GM12878 (cell line): ENCODE results near the gene ITPKB. TPM values are rescaled to one million over a fixed set of nuclear protein-coding genes. Genes with fewer than 3 reads are reported as not detected.

Experiments
- ASH2L ChIP-seq: fragments of 300-600, 200-600 bp; sonication (generic); IDR thresholded peaks from 2 replicates; pipeline ENCODE4 v1.6.1; 2017; ENCODE audit warnings: low read depth, mild to moderate bottlenecking, borderline replicate concordance
- CHD2 ChIP-seq: IDR thresholded peaks from 2 replicates; pipeline ENCODE4 v1.6.1; 2011; ENCODE audit warnings: low read depth, low read length, improper control_type of control experiment, borderline replicate concordance
- HDAC6 ChIP-seq: fragments of 200-600 bp; sonication (generic); IDR thresholded peaks from one replicate; pipeline ENCODE4 v1.8.0; 2017; ENCODE audit warnings: antibody characterized with exemption; ENCODE audit not compliant: unreplicated experiment
- NBN ChIP-seq: fragments of 450-650 bp; IDR thresholded peaks from 2 replicates; pipeline ENCODE4 v1.6.1; 2016
- NFYA ChIP-seq: IDR thresholded peaks from 2 replicates; pipeline ENCODE4 v1.6.1; 2011; ENCODE audit warnings: low read depth, mild to moderate bottlenecking, low read length, improper control_type of control experiment, borderline replicate concordance
- POLR2A ChIP-seq: IDR thresholded peaks from 2 replicates; pipeline ENCODE4 v1.6.1; 2011; ENCODE audit warnings: low read depth, mild to moderate bottlenecking, low read length
- RELA ChIP-seq: fragments of 450-650 bp; IDR thresholded peaks from 2 replicates; pipeline ENCODE4 v1.8.0; 2014; ENCODE audit warnings: borderline replicate concordance; ENCODE audit not compliant: partially characterized antibody
- SP1 ChIP-seq: IDR thresholded peaks from one replicate; pipeline ENCODE4 v1.6.1; 2011; ENCODE audit warnings: low read depth, low read length
- SPI1 ChIP-seq: IDR thresholded peaks from 2 replicates; pipeline ENCODE4 v1.6.1; 2011; ENCODE audit warnings: low read depth, mild to moderate bottlenecking, low read length, moderate library complexity, borderline replicate concordance; ENCODE audit not compliant: insufficient read depth
- TCF12 ChIP-seq: IDR thresholded peaks from 2 replicates; pipeline ENCODE4 v1.6.1; 2011; ENCODE audit warnings: low read depth, mild to moderate bottlenecking, low read length
- polyA plus RNA-seq, 11 experiments: library from polyadenylated mRNA; depleted of rRNA in 4 of 11; unstranded in 6 of 11; stranded (reverse) in 5 of 11; fragments of >200 nt; fragmentation: Nextera tagmentation in 4 of 11; fragmentation: Illumina TruSeq in 1 of 11; extraction: Ambion mirVana in 4 of 11; extraction: Trizol in 1 of 11; gene quantifications; 1 replicate in 1 of 11; 2 replicates in 10 of 11; pipeline versions ENCODE4 v1.2.1 to v1.2.3, GENCODE V29; 2011 to 2016; ENCODE audit warnings: inconsistent platforms in 2 of 11, missing spikeins in 2 of 11, low read depth in 1 of 11
- total RNA-seq, 4 experiments: library from RNA; depleted of rRNA in 3 of 4; stranded (reverse); fragments of >200 nt in 3 of 4; fragmentation: Illumina TruSeq in 1 of 4; extraction: Trizol in 1 of 4; gene quantifications; 2 replicates each; pipeline versions ENCODE4 v1.2.1 to v1.2.3, GENCODE V29; 2013 to 2021
- TF ChIP-seq, protein P1 (sequence below): IDR thresholded peaks from 2 replicates; pipeline ENCODE4 v1.6.1; 2012; ENCODE audit warnings: improper control_type of control experiment, low read depth, low read length; ENCODE audit not compliant: insufficient replicate concordance
- TF ChIP-seq, protein P2 (sequence below): fragments of 450-650 bp; IDR thresholded peaks from 2 replicates; pipeline ENCODE4 v1.6.1; 2016; ENCODE audit warnings: mild to moderate bottlenecking
- TF ChIP-seq, protein P3 (sequence below): fragments of 450-650 bp; formaldehyde crosslinking; IDR thresholded peaks from 2 replicates; pipeline ENCODE4 v1.4.0; 2022; ENCODE audit warnings: mild to moderate bottlenecking, moderate library complexity
- TF ChIP-seq, protein P4 (sequence below): fragments of 450-650 bp; IDR thresholded peaks from 2 replicates; pipeline ENCODE4 v1.6.1; 2017; ENCODE audit warnings: low read depth, mild to moderate bottlenecking, moderate library complexity
- TF ChIP-seq, protein P5 (sequence below): fragments of 450-650 bp; IDR thresholded peaks from 2 replicates; pipeline ENCODE4 v1.6.1; 2017; ENCODE audit warnings: mild to moderate bottlenecking, moderate library complexity

ITPKB gene
- total and polyA plus RNA-seq, 10 of the 15 experiments (the other 5 are each of a cell fraction or from before 2014, with no cell fraction given) = 1.3 to 38.7 (median 12.9) TPM

DNA sequence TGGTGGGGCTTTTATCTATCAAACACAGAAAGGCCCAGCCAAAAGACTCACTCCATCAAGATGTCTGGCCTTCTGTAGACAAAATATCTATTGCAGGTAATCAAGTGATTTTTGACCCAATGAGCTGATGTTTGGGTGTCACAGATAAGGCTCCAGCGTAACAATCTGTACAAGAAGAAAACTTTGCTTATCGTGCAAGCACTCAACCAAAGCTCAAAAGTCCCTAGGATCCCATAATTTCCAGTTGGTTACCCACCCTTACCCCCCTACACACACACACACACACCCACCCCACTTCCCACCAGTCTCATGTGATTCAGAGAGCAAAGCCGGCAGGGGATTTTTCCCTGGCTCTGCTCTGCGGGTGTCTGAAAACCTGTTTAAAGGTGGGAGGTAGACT lies 5.8 kb downstream of the ITPKB start (continued):
- TF ChIP-seq, protein P1, sequence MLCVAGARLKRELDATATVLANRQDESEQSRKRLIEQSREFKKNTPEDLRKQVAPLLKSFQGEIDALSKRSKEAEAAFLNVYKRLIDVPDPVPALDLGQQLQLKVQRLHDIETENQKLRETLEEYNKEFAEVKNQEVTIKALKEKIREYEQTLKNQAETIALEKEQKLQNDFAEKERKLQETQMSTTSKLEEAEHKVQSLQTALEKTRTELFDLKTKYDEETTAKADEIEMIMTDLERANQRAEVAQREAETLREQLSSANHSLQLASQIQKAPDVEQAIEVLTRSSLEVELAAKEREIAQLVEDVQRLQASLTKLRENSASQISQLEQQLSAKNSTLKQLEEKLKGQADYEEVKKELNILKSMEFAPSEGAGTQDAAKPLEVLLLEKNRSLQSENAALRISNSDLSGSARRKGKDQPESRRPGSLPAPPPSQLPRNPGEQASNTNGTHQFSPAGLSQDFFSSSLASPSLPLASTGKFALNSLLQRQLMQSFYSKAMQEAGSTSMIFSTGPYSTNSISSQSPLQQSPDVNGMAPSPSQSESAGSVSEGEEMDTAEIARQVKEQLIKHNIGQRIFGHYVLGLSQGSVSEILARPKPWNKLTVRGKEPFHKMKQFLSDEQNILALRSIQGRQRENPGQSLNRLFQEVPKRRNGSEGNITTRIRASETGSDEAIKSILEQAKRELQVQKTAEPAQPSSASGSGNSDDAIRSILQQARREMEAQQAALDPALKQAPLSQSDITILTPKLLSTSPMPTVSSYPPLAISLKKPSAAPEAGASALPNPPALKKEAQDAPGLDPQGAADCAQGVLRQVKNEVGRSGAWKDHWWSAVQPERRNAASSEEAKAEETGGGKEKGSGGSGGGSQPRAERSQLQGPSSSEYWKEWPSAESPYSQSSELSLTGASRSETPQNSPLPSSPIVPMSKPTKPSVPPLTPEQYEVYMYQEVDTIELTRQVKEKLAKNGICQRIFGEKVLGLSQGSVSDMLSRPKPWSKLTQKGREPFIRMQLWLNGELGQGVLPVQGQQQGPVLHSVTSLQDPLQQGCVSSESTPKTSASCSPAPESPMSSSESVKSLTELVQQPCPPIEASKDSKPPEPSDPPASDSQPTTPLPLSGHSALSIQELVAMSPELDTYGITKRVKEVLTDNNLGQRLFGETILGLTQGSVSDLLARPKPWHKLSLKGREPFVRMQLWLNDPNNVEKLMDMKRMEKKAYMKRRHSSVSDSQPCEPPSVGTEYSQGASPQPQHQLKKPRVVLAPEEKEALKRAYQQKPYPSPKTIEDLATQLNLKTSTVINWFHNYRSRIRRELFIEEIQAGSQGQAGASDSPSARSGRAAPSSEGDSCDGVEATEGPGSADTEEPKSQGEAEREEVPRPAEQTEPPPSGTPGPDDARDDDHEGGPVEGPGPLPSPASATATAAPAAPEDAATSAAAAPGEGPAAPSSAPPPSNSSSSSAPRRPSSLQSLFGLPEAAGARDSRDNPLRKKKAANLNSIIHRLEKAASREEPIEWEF = no peak
- TF ChIP-seq SP1 (no peak), POLR2A (no peak), RELA (peak; percentile 16), NBN (0 out of 2 replicates have a peak, but pooled peaks have one; percentile 51), ASH2L (no peak), HDAC6 (no peak), SPI1 (no peak), NFYA (no peak), TCF12 (no peak), CHD2 (no peak)
- TF ChIP-seq, protein P2, sequence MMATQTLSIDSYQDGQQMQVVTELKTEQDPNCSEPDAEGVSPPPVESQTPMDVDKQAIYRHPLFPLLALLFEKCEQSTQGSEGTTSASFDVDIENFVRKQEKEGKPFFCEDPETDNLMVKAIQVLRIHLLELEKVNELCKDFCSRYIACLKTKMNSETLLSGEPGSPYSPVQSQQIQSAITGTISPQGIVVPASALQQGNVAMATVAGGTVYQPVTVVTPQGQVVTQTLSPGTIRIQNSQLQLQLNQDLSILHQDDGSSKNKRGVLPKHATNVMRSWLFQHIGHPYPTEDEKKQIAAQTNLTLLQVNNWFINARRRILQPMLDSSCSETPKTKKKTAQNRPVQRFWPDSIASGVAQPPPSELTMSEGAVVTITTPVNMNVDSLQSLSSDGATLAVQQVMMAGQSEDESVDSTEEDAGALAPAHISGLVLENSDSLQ = no peak
- TF ChIP-seq, protein P3, sequence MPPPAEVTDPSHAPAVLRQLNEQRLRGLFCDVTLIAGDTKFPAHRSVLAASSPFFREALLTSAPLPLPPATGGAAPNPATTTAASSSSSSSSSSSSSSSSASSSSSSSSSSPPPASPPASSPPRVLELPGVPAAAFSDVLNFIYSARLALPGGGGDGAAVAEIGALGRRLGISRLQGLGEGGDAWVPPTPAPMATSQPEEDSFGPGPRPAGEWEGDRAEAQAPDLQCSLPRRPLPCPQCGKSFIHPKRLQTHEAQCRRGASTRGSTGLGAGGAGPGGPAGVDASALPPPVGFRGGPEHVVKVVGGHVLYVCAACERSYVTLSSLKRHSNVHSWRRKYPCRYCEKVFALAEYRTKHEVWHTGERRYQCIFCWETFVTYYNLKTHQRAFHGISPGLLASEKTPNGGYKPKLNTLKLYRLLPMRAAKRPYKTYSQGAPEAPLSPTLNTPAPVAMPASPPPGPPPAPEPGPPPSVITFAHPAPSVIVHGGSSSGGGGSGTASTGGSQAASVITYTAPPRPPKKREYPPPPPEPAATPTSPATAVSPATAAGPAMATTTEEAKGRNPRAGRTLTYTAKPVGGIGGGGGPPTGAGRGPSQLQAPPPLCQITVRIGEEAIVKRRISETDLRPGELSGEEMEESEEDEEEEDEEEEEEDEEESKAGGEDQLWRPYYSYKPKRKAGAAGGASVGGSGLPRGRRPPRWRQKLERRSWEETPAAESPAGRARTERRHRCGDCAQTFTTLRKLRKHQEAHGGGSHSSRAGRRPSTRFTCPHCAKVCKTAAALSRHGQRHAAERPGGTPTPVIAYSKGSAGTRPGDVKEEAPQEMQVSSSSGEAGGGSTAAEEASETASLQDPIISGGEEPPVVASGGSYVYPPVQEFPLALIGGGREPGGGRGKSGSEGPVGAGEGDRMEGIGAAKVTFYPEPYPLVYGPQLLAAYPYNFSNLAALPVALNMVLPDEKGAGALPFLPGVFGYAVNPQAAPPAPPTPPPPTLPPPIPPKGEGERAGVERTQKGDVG = no peak
- TF ChIP-seq, protein P4, sequence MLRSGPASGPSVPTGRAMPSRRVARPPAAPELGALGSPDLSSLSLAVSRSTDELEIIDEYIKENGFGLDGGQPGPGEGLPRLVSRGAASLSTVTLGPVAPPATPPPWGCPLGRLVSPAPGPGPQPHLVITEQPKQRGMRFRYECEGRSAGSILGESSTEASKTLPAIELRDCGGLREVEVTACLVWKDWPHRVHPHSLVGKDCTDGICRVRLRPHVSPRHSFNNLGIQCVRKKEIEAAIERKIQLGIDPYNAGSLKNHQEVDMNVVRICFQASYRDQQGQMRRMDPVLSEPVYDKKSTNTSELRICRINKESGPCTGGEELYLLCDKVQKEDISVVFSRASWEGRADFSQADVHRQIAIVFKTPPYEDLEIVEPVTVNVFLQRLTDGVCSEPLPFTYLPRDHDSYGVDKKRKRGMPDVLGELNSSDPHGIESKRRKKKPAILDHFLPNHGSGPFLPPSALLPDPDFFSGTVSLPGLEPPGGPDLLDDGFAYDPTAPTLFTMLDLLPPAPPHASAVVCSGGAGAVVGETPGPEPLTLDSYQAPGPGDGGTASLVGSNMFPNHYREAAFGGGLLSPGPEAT = peak; percentile 87; the same call in 1 of the 2 replicates
- TF ChIP-seq, protein P5, sequence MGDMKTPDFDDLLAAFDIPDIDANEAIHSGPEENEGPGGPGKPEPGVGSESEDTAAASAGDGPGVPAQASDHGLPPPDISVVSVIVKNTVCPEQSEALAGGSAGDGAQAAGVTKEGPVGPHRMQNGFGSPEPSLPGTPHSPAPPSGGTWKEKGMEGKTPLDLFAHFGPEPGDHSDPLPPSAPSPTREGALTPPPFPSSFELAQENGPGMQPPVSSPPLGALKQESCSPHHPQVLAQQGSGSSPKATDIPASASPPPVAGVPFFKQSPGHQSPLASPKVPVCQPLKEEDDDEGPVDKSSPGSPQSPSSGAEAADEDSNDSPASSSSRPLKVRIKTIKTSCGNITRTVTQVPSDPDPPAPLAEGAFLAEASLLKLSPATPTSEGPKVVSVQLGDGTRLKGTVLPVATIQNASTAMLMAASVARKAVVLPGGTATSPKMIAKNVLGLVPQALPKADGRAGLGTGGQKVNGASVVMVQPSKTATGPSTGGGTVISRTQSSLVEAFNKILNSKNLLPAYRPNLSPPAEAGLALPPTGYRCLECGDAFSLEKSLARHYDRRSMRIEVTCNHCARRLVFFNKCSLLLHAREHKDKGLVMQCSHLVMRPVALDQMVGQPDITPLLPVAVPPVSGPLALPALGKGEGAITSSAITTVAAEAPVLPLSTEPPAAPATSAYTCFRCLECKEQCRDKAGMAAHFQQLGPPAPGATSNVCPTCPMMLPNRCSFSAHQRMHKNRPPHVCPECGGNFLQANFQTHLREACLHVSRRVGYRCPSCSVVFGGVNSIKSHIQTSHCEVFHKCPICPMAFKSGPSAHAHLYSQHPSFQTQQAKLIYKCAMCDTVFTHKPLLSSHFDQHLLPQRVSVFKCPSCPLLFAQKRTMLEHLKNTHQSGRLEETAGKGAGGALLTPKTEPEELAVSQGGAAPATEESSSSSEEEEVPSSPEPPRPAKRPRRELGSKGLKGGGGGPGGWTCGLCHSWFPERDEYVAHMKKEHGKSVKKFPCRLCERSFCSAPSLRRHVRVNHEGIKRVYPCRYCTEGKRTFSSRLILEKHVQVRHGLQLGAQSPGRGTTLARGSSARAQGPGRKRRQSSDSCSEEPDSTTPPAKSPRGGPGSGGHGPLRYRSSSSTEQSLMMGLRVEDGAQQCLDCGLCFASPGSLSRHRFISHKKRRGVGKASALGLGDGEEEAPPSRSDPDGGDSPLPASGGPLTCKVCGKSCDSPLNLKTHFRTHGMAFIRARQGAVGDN = no peak
